RWPE2 (cell line): ENCODE data around the gene KCNQ2.

Source experiments
- ATAC-seq: fragments of 200-7000 bp; cut with Tn5 transposase; 3 replicates; pipeline ENCODE4 v1.9.1; 2021; ENCODE audit warnings: low read depth
- DNase-seq: peaks from one replicate; pipeline ENCODE4 v3.0.0-alpha.2; 2020; ENCODE audit warnings: low spot score
- H3K27ac ChIP-seq: fragments of 450-650 bp; 2 replicates; pipeline ENCODE4 v1.5.1; 2017; ENCODE audit warnings: mild to moderate bottlenecking; ENCODE audit not compliant: poor library complexity, severe bottlenecking
- H3K27me3 ChIP-seq: fragments of 250-450 bp; sonication (Bioruptor Pico); 2 replicates; pipeline ENCODE4 v1.5.1; 2021; ENCODE audit warnings: mild to moderate bottlenecking, moderate library complexity; ENCODE audit not compliant: insufficient read depth, poor library complexity, severe bottlenecking
- H3K36me3 ChIP-seq: fragments of 250-450 bp; sonication (Bioruptor Pico); 2 replicates; pipeline ENCODE4 v1.5.1; 2020; ENCODE audit warnings: low read depth, mild to moderate bottlenecking, moderate library complexity
- H3K4me1 ChIP-seq: fragments of 250-450 bp; sonication (Bioruptor Pico); 2 replicates; pipeline ENCODE4 v1.5.1; 2021; ENCODE audit warnings: mild to moderate bottlenecking, moderate library complexity; ENCODE audit not compliant: insufficient read depth, poor library complexity, severe bottlenecking
- H3K4me3 ChIP-seq: fragments of 250-450 bp; sonication (Bioruptor Pico); 2 replicates; pipeline ENCODE4 v1.5.1; 2021; ENCODE audit warnings: mild to moderate bottlenecking, moderate library complexity; ENCODE audit not compliant: severe bottlenecking
- H3K9me3 ChIP-seq: fragments of 250-450 bp; sonication (Bioruptor Pico); 2 replicates; pipeline ENCODE4 v1.5.1; 2021; ENCODE audit warnings: mild to moderate bottlenecking, moderate library complexity; ENCODE audit not compliant: severe bottlenecking
- TF ChIP-seq, protein P1 (sequence below): fragments of 450-650 bp; IDR thresholded peaks from one replicate; pipeline ENCODE4 v1.5.1; 2017; ENCODE audit warnings: mild to moderate bottlenecking, moderate library complexity; ENCODE audit not compliant: poor library complexity, severe bottlenecking

The KCNQ2 gene

DNA sequence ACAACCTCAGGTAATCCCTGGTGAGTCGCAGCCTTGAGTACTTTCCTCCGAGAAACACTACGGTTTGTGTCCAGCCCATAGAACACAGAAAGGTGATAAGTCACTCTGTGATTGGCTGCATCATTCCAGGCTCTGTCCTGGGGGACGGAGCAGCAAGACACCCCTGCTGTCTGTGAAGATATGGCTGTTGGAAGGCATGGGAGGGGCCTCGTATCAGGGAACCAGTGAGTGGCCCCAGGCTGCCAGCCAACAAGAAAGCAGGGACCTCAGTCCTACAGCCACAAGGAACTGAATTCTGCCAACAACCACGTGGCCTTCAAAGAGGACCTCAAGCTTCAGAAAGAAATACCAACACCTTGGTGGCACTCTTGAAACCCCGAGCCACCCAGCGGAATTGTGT is 32.8 kb upstream of the KCNQ2 start:
- H3K9me3 ChIP-seq = no peaks in the 10 kb centered on the region
- DNase-seq = no peak
- H3K27ac ChIP-seq = no peak overlapping the region
- H3K4me1 ChIP-seq = no peaks in the 10 kb centered on the region
- no peak for ATAC-seq
- peaks cover 6% of the 10 kb centered on the region for H3K27me3 ChIP-seq
- no peaks in the 10 kb centered on the region for H3K36me3 ChIP-seq
- TF ChIP-seq, protein P1, sequence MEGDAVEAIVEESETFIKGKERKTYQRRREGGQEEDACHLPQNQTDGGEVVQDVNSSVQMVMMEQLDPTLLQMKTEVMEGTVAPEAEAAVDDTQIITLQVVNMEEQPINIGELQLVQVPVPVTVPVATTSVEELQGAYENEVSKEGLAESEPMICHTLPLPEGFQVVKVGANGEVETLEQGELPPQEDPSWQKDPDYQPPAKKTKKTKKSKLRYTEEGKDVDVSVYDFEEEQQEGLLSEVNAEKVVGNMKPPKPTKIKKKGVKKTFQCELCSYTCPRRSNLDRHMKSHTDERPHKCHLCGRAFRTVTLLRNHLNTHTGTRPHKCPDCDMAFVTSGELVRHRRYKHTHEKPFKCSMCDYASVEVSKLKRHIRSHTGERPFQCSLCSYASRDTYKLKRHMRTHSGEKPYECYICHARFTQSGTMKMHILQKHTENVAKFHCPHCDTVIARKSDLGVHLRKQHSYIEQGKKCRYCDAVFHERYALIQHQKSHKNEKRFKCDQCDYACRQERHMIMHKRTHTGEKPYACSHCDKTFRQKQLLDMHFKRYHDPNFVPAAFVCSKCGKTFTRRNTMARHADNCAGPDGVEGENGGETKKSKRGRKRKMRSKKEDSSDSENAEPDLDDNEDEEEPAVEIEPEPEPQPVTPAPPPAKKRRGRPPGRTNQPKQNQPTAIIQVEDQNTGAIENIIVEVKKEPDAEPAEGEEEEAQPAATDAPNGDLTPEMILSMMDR = no peak
- H3K4me3 ChIP-seq = no peak overlapping the region

DNA sequence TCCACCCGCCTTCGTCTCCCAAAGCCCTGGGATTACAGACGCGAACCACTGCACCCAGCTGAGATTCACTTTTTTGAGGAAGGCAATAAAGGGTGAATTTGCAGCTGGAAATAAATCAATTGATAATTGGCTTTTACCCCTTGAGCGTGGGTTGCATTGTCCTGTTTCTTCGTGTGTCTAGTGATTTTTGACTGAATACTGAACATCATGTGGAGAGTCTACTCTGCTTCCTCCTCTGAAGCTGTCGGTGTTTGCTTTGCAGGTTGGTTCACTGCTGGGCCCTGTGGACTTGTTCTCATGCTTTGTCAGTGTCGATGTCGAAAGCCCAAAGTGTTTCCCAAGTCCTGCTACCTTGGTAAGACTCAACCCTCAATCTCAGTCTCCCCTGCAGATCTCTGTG is 32.2 kb upstream of the KCNQ2 start:
- ATAC-seq (no peak), DNase-seq (no peak)
- Histone ChIP-seq H3K4me1 (no peaks in the 10 kb centered on the region), H3K36me3 (no peaks in the 10 kb centered on the region), H3K9me3 (no peaks in the 10 kb centered on the region), H3K4me3 (no peak overlapping the region), H3K27ac (no peak overlapping the region), H3K27me3 (peaks cover 12% of the 10 kb centered on the region)
- TF ChIP-seq, protein P1 = no peak

DNA sequence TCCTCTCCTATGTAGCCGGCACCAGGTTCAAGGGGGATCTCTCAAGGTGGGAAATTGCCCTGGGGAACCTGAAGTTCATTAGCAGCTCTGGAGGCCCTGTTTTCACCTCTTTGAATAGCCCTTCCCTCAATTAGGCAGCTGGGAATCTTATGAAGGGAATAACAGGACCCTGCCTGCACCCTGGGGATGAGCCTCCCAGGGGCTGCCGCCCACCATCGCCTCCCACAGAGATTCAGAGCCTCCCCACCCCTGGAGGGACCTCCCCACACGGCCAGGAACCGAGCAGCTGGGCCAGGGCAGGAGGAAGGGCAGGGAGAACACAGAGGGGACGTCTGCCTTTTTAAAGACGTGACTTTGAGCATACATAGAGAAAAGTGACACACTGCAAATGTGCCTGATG is 31.1 kb upstream of the KCNQ2 start:
- Histone ChIP-seq H3K9me3 (no peaks in the 10 kb centered on the region), H3K4me1 (no peaks in the 10 kb centered on the region), H3K27me3 (peaks cover 14% of the 10 kb centered on the region), H3K36me3 (no peaks in the 10 kb centered on the region), H3K4me3 (no peak overlapping the region), H3K27ac (no peak overlapping the region)
- ATAC-seq = no peak
- DNase-seq = no peak
- TF ChIP-seq, protein P1 = no peak

DNA sequence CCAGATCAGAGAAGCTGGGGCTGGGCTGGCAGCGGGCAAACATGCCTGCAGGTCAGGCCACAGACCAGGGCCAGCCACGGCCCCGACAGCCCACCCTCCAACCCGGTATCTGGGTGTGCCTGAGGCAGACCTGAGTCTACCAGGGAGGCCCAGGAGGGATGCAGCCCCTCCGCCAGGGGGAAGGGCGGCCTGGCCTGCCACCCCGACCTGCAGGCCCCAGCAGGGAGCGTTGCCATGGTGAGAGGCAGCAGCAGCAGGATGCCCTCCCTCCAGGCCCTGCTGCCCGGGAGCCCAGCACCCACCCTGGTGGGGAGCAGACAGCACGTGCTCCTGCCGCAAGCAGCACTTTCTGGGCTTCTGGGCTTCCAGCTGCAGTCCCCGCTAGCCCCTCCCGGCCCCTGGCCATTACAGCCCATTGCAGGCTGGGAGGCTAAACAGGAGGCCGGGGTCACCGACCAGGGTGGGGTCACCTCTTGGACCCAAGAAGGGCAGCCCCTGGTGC is 30.3 kb upstream of the KCNQ2 start:
- Histone ChIP-seq H3K4me3 (no peak overlapping the region), H3K9me3 (no peaks in the 10 kb centered on the region), H3K36me3 (no peaks in the 10 kb centered on the region), H3K27me3 (peaks cover 22% of the 10 kb centered on the region), H3K27ac (no peak overlapping the region), H3K4me1 (no peaks in the 10 kb centered on the region)
- DNase-seq = peak; percentile 80
- no peak for ATAC-seq
- TF ChIP-seq, protein P1 = no peak

- H3K4me3 ChIP-seq = no peak overlapping the region
- DNase-seq (peak; percentile 89), ATAC-seq (peak; percentile 6; the same call in 1 of the 3 replicates)
- no peaks in the 10 kb centered on the region for H3K36me3 ChIP-seq
- TF ChIP-seq, protein P1 = no peak
- peaks cover 27% of the 10 kb centered on the region for H3K27me3 ChIP-seq
- no peak overlapping the region for H3K27ac ChIP-seq
- no peaks in the 10 kb centered on the region for H3K4me1 ChIP-seq
- no peaks in the 10 kb centered on the region for H3K9me3 ChIP-seq
Observed at GRCh38 chr20:63501818-63502670, 29.6 kb upstream of the KCNQ2 start.
